Thymus (tissue), 11 donors: ENCODE results near the gene ARHGAP32. TPM values are rescaled to one million over a fixed set of nuclear protein-coding genes. Genes with fewer than 3 reads are reported as not detected.

Experiments used
- DNase-seq, 9 donors: peaks; one replicate each; pipeline ENCODE4 v3.0.0-alpha.2; 2013; ENCODE audit warnings: low spot score in 9 of 9, low read depth in 6 of 9, missing footprints in 1 of 9
- H3K27ac ChIP-seq, 2 donors: one replicate each; pipeline ENCODE4 v1.5.1; 2013; ENCODE audit warnings: control low read depth in 1 of 2, low read depth in 1 of 2, low read length in 1 of 2, mild to moderate bottlenecking in 1 of 2, moderate library complexity in 1 of 2
- H3K27me3 ChIP-seq, 2 donors: one replicate each; pipeline ENCODE4 v1.5.1; 2013; ENCODE audit warnings: low read length in 1 of 2; ENCODE audit not compliant: control insufficient read depth in 2 of 2, insufficient read depth in 1 of 2
- H3K36me3 ChIP-seq, 2 donors: one replicate each; pipeline ENCODE4 v1.5.1; 2013; ENCODE audit warnings: low read length in 1 of 2, mild to moderate bottlenecking in 1 of 2, moderate library complexity in 1 of 2; ENCODE audit not compliant: control insufficient read depth in 2 of 2, insufficient read depth in 2 of 2
- H3K4me1 ChIP-seq, 2 donors: one replicate each; pipeline ENCODE4 v1.5.1; 2013; ENCODE audit warnings: low read length in 2 of 2; ENCODE audit not compliant: control insufficient read depth in 2 of 2, insufficient read depth in 2 of 2
- H3K4me3 ChIP-seq, 2 donors: one replicate each; pipeline ENCODE4 v1.5.1; 2013; ENCODE audit warnings: low read length in 2 of 2, control low read depth in 1 of 2, mild to moderate bottlenecking in 1 of 2
- H3K9me3 ChIP-seq, 2 donors: one replicate each; pipeline ENCODE4 v1.5.1; 2013; ENCODE audit warnings: low read length in 1 of 2, mild to moderate bottlenecking in 1 of 2; ENCODE audit not compliant: control insufficient read depth in 2 of 2, insufficient read depth in 1 of 2
- WGBS: extraction: QIAGEN DNeasy Blood & Tissue Kit; methylation state at CpG from one replicate; pipeline ENCODE4 v1.1.7; 2013; 5-methylcytosine and 5-hydroxymethylcytosine counted together
- polyA plus RNA-seq: library from polyadenylated mRNA; stranded (reverse); fragments of 200-250 nt; gene quantifications from one replicate; pipeline ENCODE4 v1.2.3, GENCODE V29; 2013
- total RNA-seq: library from RNA; stranded (reverse); fragments of 120-200 nt; gene quantifications from one replicate; pipeline ENCODE4 v1.2.4, GENCODE V29; 2013
- donor health status: healthy.

ARHGAP32 gene
- total and polyA plus RNA-seq, 2 donors, result 3.5 to 9.9 TPM

GRCh38 chr11:129225190-129225589, 33.1 kb upstream of the ARHGAP32 start:
- Histone ChIP-seq H3K4me3 (no peak overlapping the region), H3K27ac (no peak overlapping the region), H3K36me3 (no peaks in the 10 kb centered on the region), H3K4me1 (no peaks in the 10 kb centered on the region), H3K27me3 (no peaks in the 10 kb centered on the region), H3K9me3 (no peaks in the 10 kb centered on the region)
- 100% methylated on average over 1 of the region's 1 CpG for WGBS
- DNase-seq, result no peak

GRCh38 chr11:129224538-129224937, 32.4 kb upstream of the ARHGAP32 start:
- no peak overlapping the region for H3K4me3 ChIP-seq
- DNase-seq, result no peak
- H3K27me3 ChIP-seq, result no peaks in the 10 kb centered on the region
- 96% methylated on average over 3 of the region's 3 CpGs for WGBS
- no peaks in the 10 kb centered on the region for H3K9me3 ChIP-seq
- H3K27ac ChIP-seq, result no peak overlapping the region
- H3K36me3 ChIP-seq, result no peaks in the 10 kb centered on the region
- no peaks in the 10 kb centered on the region for H3K4me1 ChIP-seq

- no peaks in the 10 kb centered on the region for H3K36me3 ChIP-seq
- H3K27me3 ChIP-seq, result no peaks in the 10 kb centered on the region
- no peaks in the 10 kb centered on the region for H3K4me1 ChIP-seq
- H3K27ac ChIP-seq, result no peak overlapping the region
- H3K9me3 ChIP-seq, result no peaks in the 10 kb centered on the region
- no peak for DNase-seq
- H3K4me3 ChIP-seq, result no peak overlapping the region
- WGBS, result 90% methylated on average over 2 of the region's 2 CpGs
Observed at GRCh38 chr11:129223701-129224149, 31.6 kb upstream of the ARHGAP32 start.

- no peak for DNase-seq
- no peaks in the 10 kb centered on the region for H3K27me3 ChIP-seq
- no peak overlapping the region for H3K27ac ChIP-seq
- WGBS, result 89% methylated on average over 1 of the region's 1 CpG
- no peaks in the 10 kb centered on the region for H3K9me3 ChIP-seq
- H3K4me3 ChIP-seq, result no peak overlapping the region
- H3K36me3 ChIP-seq, result no peaks in the 10 kb centered on the region
- H3K4me1 ChIP-seq, result no peaks in the 10 kb centered on the region
Observed at GRCh38 chr11:129223260-129223659, 31.1 kb upstream of the ARHGAP32 start.

- Histone ChIP-seq H3K4me1 (no peaks in the 10 kb centered on the region), H3K4me3 (no peak overlapping the region), H3K27ac (no peak overlapping the region), H3K9me3 (no peaks in the 10 kb centered on the region), H3K27me3 (no peaks in the 10 kb centered on the region), H3K36me3 (no peaks in the 10 kb centered on the region)
- WGBS, result 77% methylated on average over 3 of the region's 3 CpGs
- no peak for DNase-seq
Observed at GRCh38 chr11:129222158-129222557, 30.0 kb upstream of the ARHGAP32 start.

GRCh38 chr11:129215506-129216245, 23.6 kb upstream of the ARHGAP32 start:
- H3K27ac ChIP-seq, result no peak overlapping the region
- H3K4me1 ChIP-seq, result peaks cover 0 to 2% of the 10 kb centered on the region in 2 donors
- DNase-seq, result no peak
- no peaks in the 10 kb centered on the region for H3K9me3 ChIP-seq
- no peaks in the 10 kb centered on the region for H3K36me3 ChIP-seq
- WGBS, result 83% methylated on average over 8 of the region's 8 CpGs
- H3K4me3 ChIP-seq, result no peak overlapping the region
- no peaks in the 10 kb centered on the region for H3K27me3 ChIP-seq

GRCh38 chr11:129214710-129215295, 22.7 kb upstream of the ARHGAP32 start:
- no peak for DNase-seq
- no peaks in the 10 kb centered on the region for H3K9me3 ChIP-seq
- H3K36me3 ChIP-seq, result no peaks in the 10 kb centered on the region
- peaks cover 0 to 2% of the 10 kb centered on the region in 2 donors for H3K4me1 ChIP-seq
- H3K27ac ChIP-seq, result no peak overlapping the region
- 88% methylated on average over 6 of the region's 6 CpGs for WGBS
- no peaks in the 10 kb centered on the region for H3K27me3 ChIP-seq
- no peak overlapping the region for H3K4me3 ChIP-seq

GRCh38 chr11:129213261-129213660, 21.1 kb upstream of the ARHGAP32 start:
- Histone ChIP-seq H3K4me1 (peaks cover 0 to 2% of the 10 kb centered on the region in 2 donors), H3K4me3 (no peak overlapping the region), H3K27me3 (no peaks in the 10 kb centered on the region), H3K36me3 (no peaks in the 10 kb centered on the region), H3K27ac (no peak overlapping the region), H3K9me3 (no peaks in the 10 kb centered on the region)
- over 99% methylated on average over 3 of the region's 3 CpGs for WGBS
- no peak for DNase-seq

- no peaks in the 10 kb centered on the region for H3K36me3 ChIP-seq
- H3K4me1 ChIP-seq, result peaks cover 0 to 2% of the 10 kb centered on the region in 2 donors
- H3K27ac ChIP-seq, result no peak overlapping the region
- no peak overlapping the region for H3K4me3 ChIP-seq
- H3K27me3 ChIP-seq, result no peaks in the 10 kb centered on the region
- WGBS, result 98% methylated on average over 2 of the region's 2 CpGs
- no peak for DNase-seq
- no peaks in the 10 kb centered on the region for H3K9me3 ChIP-seq
Observed at GRCh38 chr11:129211397-129211796, 19.3 kb upstream of the ARHGAP32 start.
